ENCODE results near the gene MEGF10. TPM values are rescaled to one million over a fixed set of nuclear protein-coding genes. Genes with fewer than 3 reads are reported as not detected.

Gene MEGF10
- total and polyA plus RNA-seq, 12 donors, result 0.94 to 45.1 (median 9.1) TPM

DNA sequence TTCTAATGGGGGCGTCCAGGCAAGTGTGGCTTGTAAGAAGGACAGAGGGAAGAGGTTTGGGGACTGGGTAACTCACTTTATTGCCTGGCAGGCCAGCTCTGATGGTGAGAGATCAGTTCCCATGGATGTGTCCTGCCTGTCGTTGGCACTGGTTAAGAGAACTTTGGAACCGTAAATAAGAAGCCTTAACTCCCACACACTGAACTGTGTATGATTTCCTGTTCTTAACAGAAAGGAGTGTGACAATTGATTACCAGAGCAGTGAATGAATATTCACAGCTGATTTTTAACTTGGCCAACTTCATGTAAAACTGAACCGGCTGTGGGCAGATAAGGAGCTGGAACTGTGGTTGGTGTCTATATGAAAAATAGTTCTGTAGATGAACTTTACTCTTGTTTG is 63.2 kb downstream of the MEGF10 start:
- Histone ChIP-seq H3K27me3 (no peaks in the 10 kb centered on the region), H3K27ac (no peak overlapping the region), H3K4me3 (no peak overlapping the region), H3K36me3 (replicated peaks in 1 of 2) (no peaks in the 10 kb centered on the region), H3K9me3 (replicated peaks in 1 of 3) (no peaks in the 10 kb centered on the region), H3K4me1 (replicated peaks in 1 of 2) (no peaks in the 10 kb centered on the region)
- TF ChIP-seq, protein P1, sequence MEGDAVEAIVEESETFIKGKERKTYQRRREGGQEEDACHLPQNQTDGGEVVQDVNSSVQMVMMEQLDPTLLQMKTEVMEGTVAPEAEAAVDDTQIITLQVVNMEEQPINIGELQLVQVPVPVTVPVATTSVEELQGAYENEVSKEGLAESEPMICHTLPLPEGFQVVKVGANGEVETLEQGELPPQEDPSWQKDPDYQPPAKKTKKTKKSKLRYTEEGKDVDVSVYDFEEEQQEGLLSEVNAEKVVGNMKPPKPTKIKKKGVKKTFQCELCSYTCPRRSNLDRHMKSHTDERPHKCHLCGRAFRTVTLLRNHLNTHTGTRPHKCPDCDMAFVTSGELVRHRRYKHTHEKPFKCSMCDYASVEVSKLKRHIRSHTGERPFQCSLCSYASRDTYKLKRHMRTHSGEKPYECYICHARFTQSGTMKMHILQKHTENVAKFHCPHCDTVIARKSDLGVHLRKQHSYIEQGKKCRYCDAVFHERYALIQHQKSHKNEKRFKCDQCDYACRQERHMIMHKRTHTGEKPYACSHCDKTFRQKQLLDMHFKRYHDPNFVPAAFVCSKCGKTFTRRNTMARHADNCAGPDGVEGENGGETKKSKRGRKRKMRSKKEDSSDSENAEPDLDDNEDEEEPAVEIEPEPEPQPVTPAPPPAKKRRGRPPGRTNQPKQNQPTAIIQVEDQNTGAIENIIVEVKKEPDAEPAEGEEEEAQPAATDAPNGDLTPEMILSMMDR (IDR thresholded peaks at IDR 0.05), result no peak
- TF ChIP-seq POLR2A (IDR thresholded peaks at IDR 0.05), result no peak
- no peak for DNase-seq
- intact Hi-C loops (cut with DNase I), result no loop called here
- WGBS, 4 donors, result 60 to 79% (median 72%) methylated on average over 4 of the region's 4 CpGs

DNA sequence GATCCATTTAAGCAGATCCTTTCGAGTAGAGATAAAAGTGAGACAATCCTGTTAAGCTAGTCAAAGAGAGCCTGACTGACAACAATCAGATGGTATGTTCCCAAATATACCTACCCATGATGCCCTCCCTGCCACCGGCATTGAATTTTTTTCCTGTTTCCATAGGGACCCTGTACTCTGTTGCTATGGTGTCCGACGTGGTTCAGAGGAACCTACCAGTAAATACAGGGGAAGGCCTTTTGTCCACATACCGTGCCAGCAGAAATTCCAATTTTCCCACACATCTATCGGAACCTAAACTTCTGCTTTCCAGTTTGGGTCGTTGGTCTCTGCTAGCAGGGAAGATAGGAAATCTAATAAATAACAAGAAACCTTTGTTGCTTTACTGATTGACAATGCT is 64.7 kb downstream of the MEGF10 start:
- Histone ChIP-seq H3K9me3 (replicated peaks in 1 of 3) (no peaks in the 10 kb centered on the region), H3K27ac (no peak overlapping the region), H3K36me3 (replicated peaks in 1 of 2) (no peaks in the 10 kb centered on the region), H3K4me3 (no peak overlapping the region), H3K4me1 (replicated peaks in 1 of 2) (no peaks in the 10 kb centered on the region), H3K27me3 (no peaks in the 10 kb centered on the region)
- no peak for DNase-seq
- no peak for TF ChIP-seq POLR2A (IDR thresholded peaks at IDR 0.05)
- TF ChIP-seq, protein P1 (IDR thresholded peaks at IDR 0.05), result no peak
- intact Hi-C loops (cut with DNase I), result no loop called here
- WGBS, 4 donors, result 83 to 90% (median 85%) methylated on average over 7 of the region's 7 CpGs

DNA sequence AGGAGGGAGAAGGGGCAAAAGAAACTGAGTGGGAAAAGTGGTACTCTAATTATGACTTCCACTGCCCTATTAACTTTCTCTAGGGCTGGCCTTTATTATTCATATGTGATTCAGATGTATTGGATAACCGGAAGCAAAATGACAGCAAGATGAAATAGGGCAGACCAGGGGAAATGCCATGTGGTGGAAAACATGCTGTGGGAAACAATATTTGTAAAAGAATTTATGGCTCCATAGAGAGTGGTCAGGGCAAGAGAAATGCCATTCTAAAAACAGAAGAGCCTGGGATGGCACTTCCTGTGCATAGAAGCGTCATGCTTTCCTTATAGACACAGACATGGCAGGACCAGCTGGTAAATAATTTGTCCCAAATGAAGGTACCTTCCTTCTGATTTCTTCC is 67.7 kb downstream of the MEGF10 start:
- TF ChIP-seq, protein P1 (IDR thresholded peaks at IDR 0.05), result no peak
- TF ChIP-seq POLR2A (IDR thresholded peaks at IDR 0.05), result no peak
- H3K27ac ChIP-seq, result no peak overlapping the region
- H3K4me1 ChIP-seq (replicated peaks in 1 of 2), result no peaks in the 10 kb centered on the region
- no peak overlapping the region for H3K4me3 ChIP-seq
- no peak for DNase-seq
- WGBS, 4 donors, result 39 to 63% (median 61%) methylated on average over 2 of the region's 2 CpGs
- no peaks in the 10 kb centered on the region for H3K27me3 ChIP-seq
- H3K36me3 ChIP-seq (replicated peaks in 1 of 2), result no peaks in the 10 kb centered on the region
- intact Hi-C loops (cut with DNase I), result no loop called here
- H3K9me3 ChIP-seq (replicated peaks in 1 of 3), result no peaks in the 10 kb centered on the region

DNA sequence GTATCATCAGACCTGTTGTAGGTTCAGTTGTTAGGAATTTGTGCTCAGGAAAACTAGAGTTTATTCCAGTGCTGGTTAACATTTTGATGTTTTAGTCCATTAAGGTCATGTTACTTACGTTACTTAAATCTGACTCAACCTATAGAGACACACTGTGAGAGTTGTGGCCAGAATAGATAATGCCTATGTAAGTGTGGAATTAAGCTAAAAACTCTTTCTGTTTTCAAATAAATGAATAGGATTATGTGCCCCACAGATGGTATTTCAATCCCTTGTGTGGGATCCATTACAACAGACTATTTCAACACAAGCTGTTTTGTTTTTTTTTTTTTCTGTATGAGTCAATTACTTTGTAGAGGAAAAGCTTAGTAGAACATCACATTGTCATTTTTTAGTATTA is 68.1 kb downstream of the MEGF10 start:
- Histone ChIP-seq H3K4me3 (no peak overlapping the region), H3K4me1 (replicated peaks in 1 of 2) (no peaks in the 10 kb centered on the region), H3K9me3 (replicated peaks in 1 of 3) (no peaks in the 10 kb centered on the region), H3K27me3 (no peaks in the 10 kb centered on the region), H3K36me3 (replicated peaks in 1 of 2) (no peaks in the 10 kb centered on the region), H3K27ac (no peak overlapping the region)
- TF ChIP-seq, protein P1 (IDR thresholded peaks at IDR 0.05), result no peak
- TF ChIP-seq POLR2A (IDR thresholded peaks at IDR 0.05), result no peak
- 81 to 96% (median 88%) methylated on average over 1 of the region's 1 CpG for WGBS, 4 donors
- intact Hi-C loops (cut with DNase I), result no loop called here
- no peak for DNase-seq
